ENCODE results near the gene OLIG1. TPM values are rescaled to one million over a fixed set of nuclear protein-coding genes. Genes with fewer than 3 reads are reported as not detected.
A peak's percentile ranks its signal among the peaks of the same experiment; 100 is the strongest.

OLIG1 gene
- total RNA-seq, 1 donor from 2014 or later = not detected

DNA sequence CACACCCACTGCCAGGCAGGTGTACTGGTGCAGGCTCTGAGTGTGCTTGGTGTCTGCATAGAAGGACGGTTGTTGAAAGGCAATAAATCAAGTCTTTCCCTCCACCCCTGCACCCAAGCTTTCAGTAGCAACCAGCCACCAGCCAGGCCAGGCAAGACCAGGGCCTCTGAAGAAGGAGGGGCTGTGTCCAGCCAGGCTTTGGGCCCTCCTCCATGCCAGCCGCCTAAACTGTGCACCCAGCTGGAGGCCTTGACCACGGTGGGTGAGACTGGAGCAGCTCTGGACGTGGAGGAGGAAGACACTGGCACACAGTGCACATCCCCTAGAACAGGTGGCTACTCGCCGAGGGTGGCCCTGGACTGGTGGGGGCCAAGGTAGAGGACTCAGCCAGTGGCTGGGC is 39.3 kb upstream of the OLIG1 start:
- no peak for DNase-seq (ENCODE audit: low read depth, low spot score)

DNA sequence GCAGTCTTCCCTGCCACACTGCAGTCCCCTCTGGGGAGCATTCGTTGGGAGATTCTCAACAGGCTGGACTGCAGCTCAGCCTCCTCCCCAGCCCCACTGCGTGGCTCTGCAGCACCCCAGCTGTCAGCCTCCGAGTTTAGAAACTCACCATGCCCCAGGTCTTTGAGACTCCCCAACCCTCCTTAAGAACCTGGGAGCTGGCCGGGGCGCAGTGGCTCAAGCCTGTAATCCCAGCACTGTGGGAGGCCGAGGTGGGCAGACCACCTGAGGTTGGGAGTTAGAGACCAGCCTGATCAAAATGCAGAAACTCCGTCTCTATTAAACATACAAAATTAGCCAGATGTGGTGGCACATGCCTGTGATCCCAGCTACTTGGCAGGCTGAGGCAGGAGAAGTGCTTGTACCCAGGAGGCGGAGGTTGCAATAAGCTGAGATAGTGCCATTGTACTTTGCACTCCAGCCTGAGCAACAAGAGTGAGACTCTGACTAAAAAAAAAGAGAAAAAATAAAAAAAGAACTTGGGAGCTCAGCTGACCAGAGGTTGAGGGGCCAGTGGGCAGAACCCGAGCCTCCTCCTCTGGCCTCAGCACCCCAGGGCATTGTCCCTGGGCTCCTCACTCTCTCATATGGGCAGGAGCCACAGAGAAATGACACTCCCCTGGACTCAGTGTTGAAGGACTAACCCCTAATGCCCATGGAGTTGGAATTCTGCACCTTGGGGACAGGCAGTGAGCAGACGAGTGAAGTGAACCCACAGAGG is 38.6 kb upstream of the OLIG1 start:
- no peak for DNase-seq (ENCODE audit: low read depth, low spot score)

DNA sequence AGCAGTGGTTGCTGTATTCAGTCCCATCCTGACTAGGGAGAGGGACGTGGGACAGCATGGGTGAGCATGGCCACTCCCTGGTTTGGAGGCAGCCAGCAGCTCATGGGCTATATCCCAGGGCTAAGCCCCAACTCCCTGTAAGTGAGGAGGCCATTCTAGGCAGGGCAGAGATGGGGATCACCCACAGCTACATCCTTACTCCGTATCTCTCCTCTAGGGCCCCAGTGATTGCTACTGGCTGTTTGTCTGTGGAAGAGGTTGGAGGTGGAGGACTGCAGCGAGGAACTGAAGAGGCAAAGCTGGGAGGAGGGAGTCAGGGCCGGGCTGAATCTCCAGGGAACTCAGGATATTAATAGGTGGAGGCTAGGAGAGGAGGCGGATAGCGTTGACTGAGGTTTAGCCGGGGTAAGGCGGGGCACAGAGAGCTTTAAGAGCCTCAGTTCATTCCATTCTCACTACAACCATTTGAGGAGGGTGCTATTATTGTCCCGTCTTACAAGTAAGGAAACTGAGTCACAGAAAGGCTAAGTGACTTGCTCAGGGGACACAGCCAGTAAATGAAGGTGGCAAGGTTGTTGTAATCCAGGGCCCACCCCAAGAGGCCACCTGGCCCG is 37.4 kb upstream of the OLIG1 start:
- no peak for DNase-seq (ENCODE audit: low read depth, low spot score)

DNA sequence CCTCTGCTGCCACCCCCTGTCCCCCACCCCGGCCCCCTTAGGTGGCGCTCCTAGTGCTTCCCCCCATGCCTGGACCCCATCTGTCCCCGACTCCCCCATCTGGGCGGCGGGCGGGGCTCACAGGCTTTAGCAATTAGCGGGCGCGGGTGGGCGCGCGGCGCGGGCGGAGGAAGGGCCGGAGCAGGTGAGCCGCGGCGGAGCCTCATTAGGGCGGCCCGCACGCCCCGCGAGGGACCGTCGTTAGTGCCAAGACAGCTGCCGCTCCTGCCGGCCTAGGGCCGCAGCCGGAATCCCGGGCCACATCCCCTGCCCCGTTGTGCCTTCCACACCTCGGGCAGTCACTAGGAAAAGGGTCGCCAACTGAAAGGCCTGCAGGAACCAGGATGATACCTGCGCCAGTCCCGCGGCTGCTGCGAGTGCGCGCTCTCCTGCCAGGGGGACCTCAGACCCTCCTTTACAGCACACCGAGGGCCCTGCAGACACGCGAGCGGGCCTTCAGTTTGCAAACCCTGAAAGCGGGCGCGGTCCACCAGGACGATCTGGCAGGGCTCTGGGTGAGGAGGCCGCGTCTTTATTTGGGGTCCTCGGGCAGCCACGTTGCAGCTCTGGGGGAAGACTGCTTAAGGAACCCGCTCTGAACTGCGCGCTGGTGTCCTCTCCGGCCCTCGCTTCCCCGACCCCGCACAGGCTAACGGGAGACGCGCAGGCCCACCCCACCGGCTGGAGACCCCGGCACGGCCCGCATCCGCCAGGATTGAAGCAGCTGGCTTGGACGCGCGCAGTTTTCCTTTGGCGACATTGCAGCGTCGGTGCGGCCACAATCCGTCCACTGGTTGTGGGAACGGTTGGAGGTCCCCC is 36.6 kb upstream of the OLIG1 start:
- DNase-seq (ENCODE audit: low read depth, low spot score) = no peak

DNA sequence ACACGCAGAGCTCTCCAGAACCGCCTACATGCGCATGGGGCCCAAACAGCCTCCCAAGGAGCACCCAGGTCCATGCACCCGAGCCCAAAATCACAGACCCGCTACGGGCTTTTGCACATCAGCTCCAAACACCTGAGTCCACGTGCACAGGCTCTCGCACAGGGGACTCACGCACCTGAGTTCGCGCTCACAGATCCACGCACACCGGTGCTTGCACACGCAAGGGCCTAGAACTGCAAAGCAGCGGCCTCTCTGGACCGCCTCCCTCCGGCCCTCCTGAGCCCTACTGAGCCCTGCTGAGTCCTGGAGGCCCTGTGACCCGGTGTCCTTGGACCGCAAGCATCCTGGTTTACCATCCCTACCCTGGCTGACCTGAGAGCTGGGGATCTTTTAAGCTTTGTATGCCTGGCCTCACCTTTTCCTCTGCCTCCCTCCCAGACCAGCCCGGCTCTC is 36.0 kb upstream of the OLIG1 start:
- no peak for DNase-seq (ENCODE audit: low read depth, low spot score)

DNA sequence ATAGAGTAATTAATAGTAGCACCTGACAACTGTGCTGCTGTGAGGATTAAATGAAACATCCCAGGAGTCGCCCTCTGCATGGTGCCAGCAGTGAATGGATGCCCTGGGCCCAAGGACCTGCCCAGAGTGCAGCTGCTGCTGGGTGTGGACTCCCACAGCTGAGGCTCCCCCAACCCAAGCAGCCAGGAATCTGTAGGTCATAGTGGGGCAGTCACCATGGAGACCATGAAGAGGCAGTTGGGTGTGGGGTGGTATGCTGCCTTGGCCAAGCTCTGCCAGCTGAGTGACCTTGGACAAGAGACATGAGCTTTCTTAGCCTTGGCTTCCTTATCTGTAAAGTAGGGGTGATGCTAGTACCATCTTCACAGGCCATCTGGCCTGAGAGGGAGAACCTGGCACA is 34.8 kb upstream of the OLIG1 start:
- DNase-seq (ENCODE audit: low read depth, low spot score) = no peak

DNA sequence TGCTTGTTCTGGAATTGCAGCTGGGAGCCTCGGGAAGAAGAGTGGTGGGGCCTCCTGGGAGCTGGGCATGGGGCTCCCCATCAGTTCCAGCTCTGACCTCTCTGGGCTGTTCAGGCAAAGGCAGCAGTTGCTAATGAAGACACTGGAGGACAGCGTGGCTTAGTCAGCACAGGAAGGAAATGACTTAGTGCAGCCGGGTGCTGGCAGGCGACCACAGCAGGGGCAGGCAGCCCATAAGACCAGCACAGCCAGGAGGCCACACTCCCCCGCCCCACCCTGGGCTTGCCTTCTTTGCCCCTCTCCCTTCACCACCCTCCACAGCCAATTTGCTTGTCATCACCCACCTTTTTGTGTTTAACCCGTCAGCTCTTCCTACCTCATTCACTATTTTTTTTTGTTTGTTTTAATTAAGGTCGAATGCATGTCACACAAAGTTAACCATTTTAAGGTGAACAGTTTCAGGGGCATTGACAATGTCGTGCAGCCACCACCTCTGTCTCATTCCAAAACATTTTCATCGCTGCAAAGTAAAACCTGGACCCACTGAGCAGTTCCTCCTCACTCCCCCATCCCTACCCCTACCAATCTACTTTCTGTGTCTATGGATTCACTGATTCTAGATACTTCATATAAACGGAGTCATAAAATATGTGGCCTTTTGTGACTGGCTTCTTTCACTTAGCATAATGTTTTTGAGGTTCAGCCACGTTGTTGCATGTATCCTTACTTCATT is 33.3 kb upstream of the OLIG1 start:
- peak; percentile 63 for DNase-seq (ENCODE audit: low read depth, low spot score)

DNA sequence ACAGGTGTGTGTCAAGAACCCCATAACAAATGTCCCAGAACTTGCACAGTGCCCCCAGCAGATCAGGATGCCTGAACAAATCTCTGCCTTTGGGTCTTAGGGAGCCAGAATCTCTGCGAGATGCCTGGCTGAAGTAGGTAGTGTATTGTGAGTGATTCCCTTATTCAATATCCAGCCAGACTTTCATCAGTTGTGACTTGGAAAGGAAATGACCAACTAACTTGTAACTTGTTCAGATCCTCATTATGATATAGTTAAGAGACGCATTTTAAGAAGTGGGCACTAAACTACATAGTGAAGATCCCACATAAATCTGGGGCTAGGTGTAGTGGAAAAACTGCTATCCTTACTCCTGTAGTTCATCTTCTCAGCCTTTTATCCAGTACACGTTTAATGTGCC is 32.4 kb upstream of the OLIG1 start:
- DNase-seq (ENCODE audit: low read depth, low spot score) = no peak

DNA sequence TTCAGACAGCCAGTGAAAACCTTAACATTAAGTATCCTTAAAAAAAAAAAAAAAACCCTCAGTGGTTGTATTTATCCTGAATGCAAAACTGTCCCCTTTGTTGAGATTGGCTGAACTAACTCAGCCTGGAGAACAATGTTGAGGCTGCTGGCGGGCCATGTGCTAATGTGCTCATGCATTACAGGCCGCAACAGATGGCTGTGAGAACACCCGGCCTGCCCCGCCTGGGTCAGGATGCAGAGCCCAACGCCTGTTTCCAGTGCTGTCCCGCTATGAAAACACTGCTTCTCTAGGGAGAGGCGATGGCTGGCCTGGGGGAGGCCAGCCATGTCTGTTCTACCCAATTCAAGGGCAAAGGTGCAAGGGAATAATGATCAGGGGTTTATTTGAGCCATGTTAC is 30.4 kb upstream of the OLIG1 start:
- DNase-seq (ENCODE audit: low read depth, low spot score) = no peak

DNA sequence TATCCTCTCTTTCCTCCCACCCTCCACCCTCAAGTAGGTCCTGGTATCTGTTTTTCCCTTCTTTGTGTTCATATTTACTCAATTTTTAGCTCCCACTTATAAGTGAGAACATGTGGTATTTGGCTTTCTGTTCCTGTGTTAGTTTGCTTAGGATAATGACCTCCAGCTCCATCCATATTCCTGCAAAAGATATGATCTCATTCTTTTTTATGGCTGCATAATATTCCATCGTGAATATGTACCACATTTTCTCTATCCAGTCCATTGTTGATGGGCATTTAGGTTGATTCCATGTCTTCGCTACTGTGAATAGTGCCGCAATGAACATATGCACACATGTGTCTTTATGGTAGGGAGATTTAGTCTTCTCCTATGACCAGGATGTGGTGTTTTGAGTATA is 29.7 kb upstream of the OLIG1 start:
- no peak for DNase-seq (ENCODE audit: low read depth, low spot score)

DNA sequence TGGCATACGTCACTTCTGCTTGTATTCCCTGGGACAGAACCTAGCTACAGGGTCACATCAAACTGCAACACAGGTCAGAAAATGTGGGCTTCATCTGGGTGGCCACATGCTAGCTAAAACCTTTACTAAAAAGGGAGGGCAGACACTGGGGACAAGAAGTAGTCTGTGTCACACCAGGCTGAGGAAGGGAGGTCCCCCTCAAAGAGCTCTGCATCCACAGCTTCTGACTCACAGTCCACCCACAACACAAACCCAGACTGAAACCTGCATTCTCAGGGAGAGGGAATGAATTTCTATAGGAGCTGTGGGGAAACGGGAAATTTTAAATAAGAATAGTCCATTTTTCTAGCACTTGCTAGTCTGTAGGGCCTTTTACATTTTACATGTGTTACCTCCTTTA is 28.0 kb upstream of the OLIG1 start:
- no peak for DNase-seq (ENCODE audit: low read depth, low spot score)

DNA sequence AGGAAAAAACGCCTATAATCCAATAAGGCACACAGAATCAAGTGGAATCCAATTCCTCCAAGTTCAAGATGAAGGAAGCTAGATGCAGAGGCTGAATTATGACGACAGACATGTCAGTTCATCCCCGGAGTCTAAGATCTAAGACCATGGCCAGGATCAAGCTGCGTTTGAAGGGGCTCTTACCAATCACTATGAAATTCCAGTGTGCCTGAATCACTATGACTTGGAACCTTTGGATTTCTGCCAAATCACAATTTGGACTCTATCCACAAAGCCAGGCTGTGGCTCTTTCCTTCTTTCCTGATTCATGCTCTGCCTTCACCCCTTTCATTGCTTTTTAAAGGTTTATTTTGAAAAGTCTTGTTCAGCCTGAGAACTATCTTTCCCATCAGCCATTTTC is 27.1 kb upstream of the OLIG1 start:
- DNase-seq (ENCODE audit: low read depth, low spot score) = peak; percentile 60

DNA sequence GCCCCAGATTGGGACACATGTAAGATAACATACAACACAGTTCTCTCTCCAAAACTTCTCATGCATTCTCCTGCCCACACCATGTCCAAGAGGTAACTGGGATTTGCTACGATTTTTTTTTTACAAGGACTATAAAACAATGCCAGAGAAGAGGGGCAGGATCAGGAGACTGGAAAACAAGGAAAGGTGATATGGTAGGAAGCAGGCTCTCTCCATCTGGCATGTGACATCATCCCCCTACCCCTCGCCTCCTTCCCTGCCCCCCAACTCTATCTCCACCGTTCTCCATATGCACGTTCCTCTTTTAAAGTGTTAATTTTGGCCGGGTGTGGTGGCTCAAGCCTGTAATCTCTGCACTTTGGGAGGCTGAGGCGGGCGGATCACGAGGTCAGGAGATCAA is 23.5 kb upstream of the OLIG1 start:
- DNase-seq (ENCODE audit: low read depth, low spot score) = no peak

DNA sequence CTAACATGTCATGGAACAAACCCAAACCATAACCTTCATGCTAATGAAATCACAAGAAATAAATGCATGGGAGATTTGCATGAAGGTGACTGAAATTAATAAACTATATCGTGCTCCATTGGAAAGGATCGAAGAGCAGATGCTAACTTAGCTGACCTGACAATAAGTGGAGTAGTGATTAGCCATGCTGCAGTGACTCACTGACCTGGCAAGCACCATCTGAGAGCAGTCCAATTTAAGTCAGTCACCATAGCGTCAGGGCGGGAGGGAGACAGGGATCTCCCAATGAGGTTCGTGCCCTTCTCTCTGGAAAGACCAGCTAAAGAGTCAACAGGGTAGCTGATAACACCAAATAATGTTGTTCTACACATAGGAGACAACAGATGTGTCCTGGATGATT is 22.7 kb upstream of the OLIG1 start:
- DNase-seq (ENCODE audit: low read depth, low spot score) = no peak

DNA sequence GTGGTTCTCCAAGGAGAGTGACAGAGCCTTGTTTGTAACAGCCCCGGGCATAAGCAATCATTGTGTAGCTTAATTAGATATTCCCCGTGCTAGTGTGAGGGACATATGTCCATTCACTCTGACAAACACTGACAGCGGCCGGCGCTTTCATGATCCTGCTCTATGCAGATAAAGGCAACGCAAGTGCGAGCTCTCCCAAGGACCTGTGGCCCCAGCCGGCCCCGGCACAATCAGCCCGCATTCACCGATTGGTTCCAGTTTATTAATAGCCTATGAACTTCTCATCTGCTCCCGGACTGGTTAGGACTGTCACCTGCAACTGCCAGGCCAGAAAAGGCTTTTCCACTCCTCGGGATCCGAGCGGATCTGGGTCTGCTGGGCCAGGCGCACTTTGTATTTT is 18.0 kb upstream of the OLIG1 start:
- no peak for DNase-seq (ENCODE audit: low read depth, low spot score)

DNA sequence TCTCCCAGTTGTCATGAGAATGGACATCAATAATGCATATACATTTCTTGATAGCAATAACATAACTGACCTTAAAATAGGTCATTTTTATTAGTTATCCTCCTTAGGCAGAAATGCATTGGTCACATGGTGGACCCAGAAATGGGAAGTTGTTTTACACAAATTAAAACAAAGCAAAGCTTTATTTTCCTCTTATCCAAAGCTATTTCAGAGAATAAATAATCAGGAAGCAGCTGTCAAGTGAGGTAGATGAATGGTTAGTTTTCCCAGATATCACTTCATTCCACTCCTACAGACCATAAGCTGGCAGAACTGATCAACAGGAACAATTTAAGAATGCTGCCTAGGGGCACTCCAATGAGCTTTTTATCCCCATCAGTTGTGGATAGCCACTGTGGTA is 16.0 kb upstream of the OLIG1 start:
- no peak for DNase-seq (ENCODE audit: low read depth, low spot score)

DNA sequence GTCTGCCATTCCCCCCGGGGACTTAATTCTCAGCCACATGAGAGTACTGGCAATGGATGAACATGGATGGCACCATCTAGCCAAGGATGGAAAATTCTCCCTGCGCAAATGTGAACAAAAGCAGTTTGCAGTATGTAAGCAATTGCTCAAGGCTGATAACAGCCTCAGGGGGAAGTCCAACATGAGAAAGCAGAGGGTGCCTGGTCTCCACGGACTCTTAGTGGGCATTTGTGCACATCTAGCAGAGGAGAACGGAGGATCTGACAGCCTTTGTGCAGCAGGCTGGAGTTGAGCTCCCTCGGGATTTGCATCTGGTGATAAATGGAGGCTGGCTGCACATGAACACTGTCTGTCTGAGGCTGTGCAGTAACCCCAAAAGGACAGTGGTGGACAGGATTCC is 13.9 kb upstream of the OLIG1 start:
- no peak for DNase-seq (ENCODE audit: low read depth, low spot score)

DNA sequence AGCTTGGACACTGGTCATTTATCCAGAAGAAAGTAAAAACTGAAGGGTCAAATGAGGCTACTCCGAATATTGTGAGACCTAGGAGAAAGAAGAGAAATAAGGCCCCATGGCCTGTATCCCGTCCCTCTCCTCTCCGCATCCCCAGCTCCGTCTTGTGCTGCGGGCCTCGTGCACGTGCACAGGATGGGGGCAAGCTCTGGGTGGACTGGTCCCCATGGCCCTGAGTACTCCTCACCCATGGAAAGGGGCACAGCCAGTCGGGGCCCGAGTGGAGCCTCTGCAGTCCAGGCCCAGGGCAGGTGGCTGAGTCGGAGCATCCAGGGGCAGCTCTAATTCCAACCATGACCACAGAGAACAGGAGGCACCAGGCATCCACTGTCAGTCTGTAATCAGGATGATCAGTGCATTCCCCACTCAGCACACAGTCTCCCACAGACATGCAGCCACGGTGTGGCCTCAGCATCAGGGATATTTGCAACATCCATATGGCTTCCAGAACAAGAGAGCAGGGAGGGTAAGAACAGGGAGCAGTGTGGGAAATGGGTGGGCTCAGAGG is 12.5 kb upstream of the OLIG1 start:
- no peak for DNase-seq (ENCODE audit: low read depth, low spot score)

DNA sequence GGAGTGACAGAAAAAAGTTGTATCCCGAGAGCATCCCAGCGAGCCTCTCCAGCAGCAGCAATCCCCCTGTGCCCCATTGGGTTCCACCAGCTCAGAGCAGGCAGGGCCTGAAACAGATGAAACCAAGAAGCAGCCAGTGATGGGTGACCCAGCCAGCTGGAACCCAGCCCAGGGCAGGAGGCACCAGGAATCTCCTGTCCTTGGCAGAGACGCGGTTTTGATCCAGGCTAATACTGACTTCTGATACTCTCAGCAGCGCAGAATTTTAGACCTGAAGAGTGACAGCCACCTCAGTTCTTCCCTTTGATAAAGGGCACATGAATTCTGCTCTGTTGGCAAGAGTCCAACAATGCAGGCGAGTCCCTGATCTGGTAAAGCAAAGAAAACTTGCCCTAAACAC is 11.4 kb upstream of the OLIG1 start:
- no peak for DNase-seq (ENCODE audit: low read depth, low spot score)

DNA sequence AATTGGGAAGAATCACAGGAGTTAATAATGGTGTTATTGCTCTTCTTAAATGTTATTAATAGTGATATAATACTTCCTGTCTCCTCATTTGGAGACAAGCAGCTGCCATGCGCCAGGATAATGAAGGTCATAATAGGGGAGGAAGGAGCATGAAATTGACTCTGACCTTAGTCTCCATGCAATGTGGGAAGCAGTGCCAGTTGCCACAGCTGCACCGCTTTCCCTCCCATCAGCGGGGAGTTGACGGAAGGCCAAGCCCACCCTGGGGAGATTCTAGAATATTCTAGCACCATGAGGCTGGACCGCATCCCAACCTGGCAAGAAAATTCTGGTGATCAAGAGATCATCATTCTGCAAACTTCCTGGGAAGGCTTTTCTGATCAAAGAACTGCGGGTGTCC is 11.0 kb upstream of the OLIG1 start:
- no peak for DNase-seq (ENCODE audit: low read depth, low spot score)

DNA sequence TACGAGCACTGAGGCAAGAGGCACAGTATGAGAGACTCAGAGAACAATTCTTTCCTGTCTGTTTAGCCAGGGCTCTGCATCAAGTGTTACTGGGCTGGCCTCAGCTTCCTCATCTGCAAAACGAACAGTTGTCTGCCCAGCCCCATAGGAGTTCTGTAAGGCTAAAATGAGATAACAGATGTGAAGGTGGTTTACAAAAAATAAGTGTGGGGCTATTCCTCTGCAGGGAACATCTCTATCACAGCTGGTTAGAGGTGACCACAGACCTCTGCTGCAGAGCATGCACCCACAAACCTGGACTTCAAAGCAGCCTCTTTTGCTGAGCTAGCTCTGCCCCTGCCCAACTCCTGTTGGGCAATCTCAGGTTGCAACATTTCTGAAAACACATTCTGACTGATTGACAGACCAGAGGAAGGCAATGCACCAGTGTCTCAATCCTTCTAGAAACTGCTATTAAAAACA is 10.5 kb upstream of the OLIG1 start:
- DNase-seq (ENCODE audit: low read depth, low spot score) = no peak
